Measurements from ENCODE around the gene SLC7A10.

DNA sequence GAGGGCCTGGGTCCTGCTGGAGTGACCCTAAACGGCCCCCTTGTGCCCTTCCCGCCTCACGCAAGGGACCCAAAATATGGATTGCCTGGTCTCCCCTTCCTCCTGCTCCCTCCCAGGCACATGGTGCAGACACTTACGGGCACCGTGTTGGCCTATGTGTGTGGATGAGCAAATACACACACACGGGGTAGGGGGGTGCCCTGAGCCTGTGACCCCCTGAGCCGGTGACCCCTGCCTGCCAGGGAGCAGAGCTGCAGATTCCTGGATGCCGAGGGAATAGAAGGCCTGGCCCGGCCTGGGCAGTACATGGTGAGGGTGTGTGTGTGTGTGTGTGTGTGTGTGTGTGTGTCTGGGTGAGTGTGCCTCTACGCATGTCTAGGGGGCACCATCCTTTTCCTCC lies 43.4 kb upstream of the SLC7A10 start:
- TF ChIP-seq POLR2A (IDR thresholded peaks at IDR 0.05), result no peak
- no peak for TF ChIP-seq POLR2AphosphoS5 (IDR thresholded peaks at IDR 0.05; ENCODE audit: insufficient read depth in 1 of 2, low read depth in 1 of 2)

Data from vagina (tissue), 2 donors.